ENCODE data around the gene ACY1. TPM values are rescaled to one million over a fixed set of nuclear protein-coding genes. Genes with fewer than 3 reads are reported as not detected.

Gene ACY1
- total RNA-seq, 2 experiments from 2014 or later = 3.3 to 4.0 TPM

- H4K20me1 ChIP-seq (ENCODE audit: insufficient read depth, low read length) = no peaks in the 10 kb centered on the region
- intact Hi-C loops (cut with micrococcal nuclease; ENCODE audit: unreplicated experiment) = no loop called here
- H3K4me1 ChIP-seq (ENCODE audit: insufficient read depth, low read length, poor library complexity, severe bottlenecking) = peaks cover 8% of the 10 kb centered on the region
- no peak for DNase-seq (ENCODE audit: low spot score)
- no peak for TF ChIP-seq EZH2phosphoT487 (IDR thresholded peaks at IDR 0.05; ENCODE audit: borderline replicate concordance, low read depth, low read length)
- peak; percentile 53 for TF ChIP-seq CTCF (conservative IDR thresholded peaks at IDR 0.05; ENCODE audit: low read length)
- H3K79me2 ChIP-seq (ENCODE audit: insufficient read depth, low read depth, low read length) = no peaks in the 10 kb centered on the region
- no TSS peak for BruUV-seq (replicated peaks)
- H2AFZ ChIP-seq (ENCODE audit: low read length) = no peak overlapping the region
- no peaks in the 10 kb centered on the region for H3K9me2 ChIP-seq (ENCODE audit: insufficient read depth, low read length)
- ChIA-PET CTCF (ENCODE audit: unreplicated experiment) (no interaction called here), POLR2A (no interaction called here)
- H3K36me3 ChIP-seq (ENCODE audit: insufficient read depth, low read length) = no peaks in the 10 kb centered on the region
- H3K4me2 ChIP-seq (ENCODE audit: low read length) = no peak overlapping the region
- no peak overlapping the region for H3K27ac ChIP-seq (ENCODE audit: low read depth, low read length, poor library complexity, severe bottlenecking)
- no peaks in the 10 kb centered on the region for H3K9me3 ChIP-seq (ENCODE audit: low read length)
- H3K4me3 ChIP-seq (ENCODE audit: low read depth, low read length, poor library complexity, severe bottlenecking) = no peak overlapping the region
Measured at GRCh38 chr3:52014613-52015012, 31.3 kb downstream of the ACY1 start.

GRCh38 chr3:52015438-52016228 lies 32.3 kb downstream of the ACY1 start:
- CTCF ChIA-PET (ENCODE audit: unreplicated experiment) = no interaction called here
- intact Hi-C loops (cut with micrococcal nuclease; ENCODE audit: unreplicated experiment) = no loop called here
- H3K4me2 ChIP-seq (ENCODE audit: low read length) = no peak overlapping the region
- H3K79me2 ChIP-seq (ENCODE audit: insufficient read depth, low read depth, low read length) = no peaks in the 10 kb centered on the region
- H3K9me3 ChIP-seq (ENCODE audit: low read length) = no peaks in the 10 kb centered on the region
- H3K9me2 ChIP-seq (ENCODE audit: insufficient read depth, low read length) = no peaks in the 10 kb centered on the region
- no TSS peak for BruUV-seq (replicated peaks)
- no peaks in the 10 kb centered on the region for H4K20me1 ChIP-seq (ENCODE audit: insufficient read depth, low read length)
- no peak for DNase-seq (ENCODE audit: low spot score)
- POLR2A ChIA-PET = no interaction called here
- TF ChIP-seq EZH2phosphoT487 (IDR thresholded peaks at IDR 0.05; ENCODE audit: borderline replicate concordance, low read depth, low read length) (no peak), CTCF (conservative IDR thresholded peaks at IDR 0.05; ENCODE audit: low read length) (no peak)
- no peak overlapping the region for H3K27ac ChIP-seq (ENCODE audit: low read depth, low read length, poor library complexity, severe bottlenecking)
- no peaks in the 10 kb centered on the region for H3K36me3 ChIP-seq (ENCODE audit: insufficient read depth, low read length)
- no peak overlapping the region for H2AFZ ChIP-seq (ENCODE audit: low read length)
- peaks cover 8% of the 10 kb centered on the region for H3K4me1 ChIP-seq (ENCODE audit: insufficient read depth, low read length, poor library complexity, severe bottlenecking)
- H3K4me3 ChIP-seq (ENCODE audit: low read depth, low read length, poor library complexity, severe bottlenecking) = no peak overlapping the region

- intact Hi-C loops (cut with micrococcal nuclease; ENCODE audit: unreplicated experiment) = no loop called here
- CTCF ChIA-PET (ENCODE audit: unreplicated experiment) = no interaction called here
- POLR2A ChIA-PET = no interaction called here
- H3K9me2 ChIP-seq (ENCODE audit: insufficient read depth, low read length) = no peaks in the 10 kb centered on the region
- H3K4me1 ChIP-seq (ENCODE audit: insufficient read depth, low read length, poor library complexity, severe bottlenecking) = peaks cover 4% of the 10 kb centered on the region
- H3K4me2 ChIP-seq (ENCODE audit: low read length) = no peak overlapping the region
- TF ChIP-seq EZH2phosphoT487 (IDR thresholded peaks at IDR 0.05; ENCODE audit: borderline replicate concordance, low read depth, low read length) (no peak), CTCF (conservative IDR thresholded peaks at IDR 0.05; ENCODE audit: low read length) (no peak)
- no TSS peak for BruUV-seq (replicated peaks)
- no peaks in the 10 kb centered on the region for H4K20me1 ChIP-seq (ENCODE audit: insufficient read depth, low read length)
- H3K27ac ChIP-seq (ENCODE audit: low read depth, low read length, poor library complexity, severe bottlenecking) = no peak overlapping the region
- no peaks in the 10 kb centered on the region for H3K9me3 ChIP-seq (ENCODE audit: low read length)
- no peak overlapping the region for H3K4me3 ChIP-seq (ENCODE audit: low read depth, low read length, poor library complexity, severe bottlenecking)
- no peaks in the 10 kb centered on the region for H3K79me2 ChIP-seq (ENCODE audit: insufficient read depth, low read depth, low read length)
- no peak overlapping the region for H2AFZ ChIP-seq (ENCODE audit: low read length)
- DNase-seq (ENCODE audit: low spot score) = no peak
- H3K36me3 ChIP-seq (ENCODE audit: insufficient read depth, low read length) = no peaks in the 10 kb centered on the region
Measured at GRCh38 chr3:52017586-52017985, 34.3 kb downstream of the ACY1 start.

Data from OCI-LY7 (cell line).